ENCODE data around the gene ATRN.
"Not testable (repeated sequence)": the region's sequence is repeated elsewhere in the genome, so short reads cannot be mapped to it uniquely, and the experiment has no call there.

The ATRN gene

DNA sequence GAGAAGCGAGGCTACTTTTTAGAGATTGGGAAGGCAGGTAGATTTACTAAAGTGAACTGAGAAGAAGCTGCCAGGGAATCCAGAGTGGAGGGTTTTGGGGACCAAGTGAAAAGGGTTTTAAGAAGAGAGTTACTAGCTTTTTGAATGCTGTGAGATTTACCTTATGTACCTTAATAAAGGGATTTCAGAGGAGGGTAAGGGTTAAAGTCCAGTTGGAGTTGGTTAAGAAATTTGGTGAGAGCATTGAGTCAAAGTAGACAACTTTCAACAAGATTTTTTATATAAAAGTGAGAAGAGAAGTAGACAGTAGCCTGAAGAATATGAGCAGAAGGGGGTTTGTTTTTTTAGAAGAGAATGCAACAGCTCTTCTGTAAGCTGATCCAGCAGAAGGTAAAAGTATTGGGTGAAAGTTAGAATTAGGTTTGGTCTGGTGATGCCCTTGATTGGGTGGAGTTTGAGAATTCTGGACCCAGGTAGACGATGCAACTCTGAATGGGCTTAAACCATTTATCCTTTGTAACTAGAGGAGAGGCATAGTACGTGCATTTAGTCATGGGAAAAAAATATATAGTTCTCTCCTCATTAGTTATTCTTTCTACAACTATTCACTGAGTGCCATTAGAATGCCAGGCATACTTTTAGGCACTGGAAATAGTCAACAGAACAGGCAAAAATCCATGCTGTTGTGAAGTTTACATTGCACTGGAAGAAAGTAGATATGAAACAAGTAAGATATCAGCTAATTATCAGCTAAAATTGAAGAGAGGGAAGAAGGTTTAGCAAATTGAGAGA is 44.8 kb downstream of the ATRN start:
- DNase-seq (ENCODE audit: low read depth): no peak

DNA sequence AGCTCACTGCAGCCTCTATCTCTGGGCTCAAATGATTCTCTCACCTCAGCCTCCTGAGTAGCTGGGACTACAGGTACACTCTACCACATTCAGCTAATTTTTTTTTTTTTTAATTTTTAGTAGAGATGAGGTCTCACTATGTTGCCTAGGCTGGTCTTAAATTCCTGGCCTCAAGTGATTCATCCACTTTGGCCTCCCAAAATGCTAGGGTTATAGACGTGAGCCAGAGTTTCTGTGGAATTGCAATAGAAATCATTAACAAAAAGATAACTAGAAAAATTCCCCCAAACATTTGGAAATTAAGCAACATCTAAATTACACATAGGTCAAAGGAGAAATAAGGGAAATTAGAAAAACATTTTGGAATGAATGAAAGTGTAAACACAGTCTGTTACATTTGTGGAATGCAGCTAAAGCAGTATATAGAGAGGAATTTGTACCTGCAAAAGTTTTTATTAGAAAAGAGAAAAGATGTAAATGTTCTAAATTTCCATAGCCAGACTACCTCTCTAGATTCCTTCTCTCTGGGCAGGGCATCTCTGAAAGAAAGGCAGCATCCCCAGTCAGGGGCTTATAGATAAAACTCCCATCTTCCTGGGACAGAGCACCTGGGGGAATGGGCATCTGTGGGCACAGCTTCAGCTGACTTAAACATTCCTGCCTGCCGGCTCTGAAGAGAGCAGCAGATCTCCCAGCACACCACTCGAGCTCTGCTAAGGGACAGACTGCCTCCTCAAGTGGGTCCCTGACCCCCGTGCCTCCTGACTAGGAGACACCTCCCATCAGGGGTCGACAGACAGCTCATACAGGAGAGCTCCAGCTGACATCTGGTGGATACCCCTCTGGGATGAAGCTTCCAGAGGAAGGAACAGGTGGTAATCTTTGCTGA is 51.3 kb downstream of the ATRN start:
- DNase-seq (ENCODE audit: low read depth): no peak

DNA sequence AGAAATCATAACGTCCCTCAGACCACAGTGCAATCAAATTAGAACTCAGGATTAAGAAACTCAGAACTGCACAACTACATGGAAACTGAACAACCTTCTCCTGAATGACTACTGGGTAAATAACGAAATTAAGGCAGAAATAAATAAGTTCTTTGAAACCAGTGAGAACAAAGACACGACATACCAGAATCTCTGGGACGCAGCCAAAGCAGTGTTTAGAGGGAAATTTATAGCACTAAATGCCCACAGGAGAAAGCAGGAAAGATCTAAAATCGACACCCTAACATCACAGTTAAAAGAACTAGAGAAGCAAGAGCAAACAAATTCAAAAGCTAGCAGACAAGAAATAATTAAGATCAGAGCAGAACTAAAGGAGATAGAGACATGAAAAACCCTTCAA is 53.9 kb downstream of the ATRN start:
- not testable (repeated sequence) for DNase-seq (ENCODE audit: low read depth)

GRCh38 chr20:3532089-3532615 is 61.3 kb downstream of the ATRN start:
- no peak for DNase-seq (ENCODE audit: low read depth)

DNA sequence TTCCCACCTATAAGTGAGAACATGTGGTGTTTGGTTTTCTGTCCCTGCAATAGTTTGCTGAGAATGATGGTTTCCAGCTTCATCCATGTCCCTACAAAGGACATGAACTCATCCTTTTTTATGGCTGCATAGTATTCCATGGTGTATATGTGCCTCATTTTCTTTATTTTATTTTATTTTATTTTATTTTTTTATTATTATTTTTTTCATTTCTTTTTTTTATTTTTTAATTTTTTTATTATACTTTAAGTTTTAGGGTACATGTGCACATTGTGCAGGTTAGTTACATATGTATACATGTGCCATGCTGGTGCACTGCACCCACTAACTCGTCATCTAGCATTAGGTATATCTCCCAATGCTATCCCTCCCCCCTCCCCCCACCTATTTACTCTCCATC is 66.9 kb downstream of the ATRN start:
- not testable (repeated sequence) for DNase-seq (ENCODE audit: low read depth)

DNA sequence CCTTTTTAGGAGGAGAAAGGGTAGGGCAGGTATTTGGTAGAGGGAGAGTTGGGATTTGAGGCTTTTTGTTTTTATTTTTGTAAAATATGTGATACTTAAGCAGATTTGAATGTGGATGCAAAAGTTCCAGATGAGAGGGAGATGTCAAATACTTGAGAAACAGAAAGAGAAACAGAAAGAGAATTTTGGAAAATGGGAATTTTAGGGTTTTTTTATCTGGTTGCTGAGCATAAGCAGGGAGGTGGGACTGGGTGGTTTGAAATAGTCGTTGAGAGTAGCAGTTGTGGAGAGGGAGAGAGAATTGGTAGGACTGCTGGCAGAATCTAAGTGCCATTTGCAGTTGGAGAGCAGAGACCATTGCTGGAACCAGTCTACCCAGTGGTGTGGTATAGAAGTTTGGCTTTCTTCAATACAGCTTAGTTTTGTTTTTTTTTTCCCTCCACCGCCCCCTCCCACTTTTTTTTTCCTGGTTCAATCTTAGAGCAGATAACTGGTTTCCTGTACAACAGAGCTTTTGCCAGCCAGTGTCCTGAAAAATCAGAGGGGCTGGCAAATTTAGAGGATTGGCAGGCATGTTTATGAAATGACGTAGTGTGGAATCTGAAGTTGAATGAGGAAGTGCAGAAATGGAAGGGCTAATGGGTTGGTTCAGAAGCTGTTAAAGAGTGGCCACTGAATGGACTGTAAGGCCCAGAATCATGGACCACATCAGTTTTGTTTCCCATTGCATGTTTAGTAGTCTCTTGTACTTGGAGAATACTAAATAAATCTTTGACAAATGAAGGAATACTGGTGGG is 68.7 kb downstream of the ATRN start:
- DNase-seq (ENCODE audit: low read depth): no peak

DNA sequence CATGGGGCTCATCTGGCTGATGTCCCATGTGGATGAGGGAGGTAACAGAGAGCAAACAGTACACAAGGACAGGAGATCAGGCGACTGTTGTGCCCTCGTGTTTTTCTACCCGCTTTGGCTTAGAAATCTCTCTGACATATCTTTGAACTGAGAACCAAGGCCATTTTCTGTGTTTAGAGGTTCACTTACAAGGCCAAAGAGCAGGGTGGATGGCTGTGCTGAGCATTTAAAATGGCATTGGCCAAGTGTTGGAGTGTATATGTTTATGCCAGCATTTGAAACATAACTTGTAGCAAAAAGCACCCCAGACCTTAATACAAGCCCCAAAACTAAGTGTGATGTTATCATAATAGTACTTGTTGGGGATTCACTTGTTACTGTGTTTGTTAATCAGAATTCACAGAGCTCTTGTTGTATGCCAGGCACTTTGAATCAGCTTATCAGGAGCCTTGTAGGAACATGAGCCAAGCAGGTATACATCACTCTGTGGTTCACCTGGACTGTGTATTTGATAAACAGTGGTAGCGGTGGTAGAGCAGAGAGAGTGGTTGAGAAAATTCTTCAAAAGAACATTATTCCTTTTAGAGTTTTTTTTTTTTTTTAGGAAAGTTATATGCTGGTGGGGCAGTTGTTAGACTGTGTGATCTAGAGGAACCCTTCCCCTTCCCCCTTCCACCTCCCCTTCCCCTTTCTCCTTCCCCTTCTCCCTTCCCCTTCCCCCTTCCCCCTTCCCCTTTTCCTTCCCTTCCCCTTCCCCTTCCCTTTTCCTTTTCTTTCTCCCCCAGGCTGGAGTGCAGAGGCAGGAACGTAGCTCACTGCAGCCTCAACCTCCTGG is 71.3 kb downstream of the ATRN start:
- no peak for DNase-seq (ENCODE audit: low read depth)

GRCh38 chr20:3543901-3544507 is 73.2 kb downstream of the ATRN start:
- DNase-seq (ENCODE audit: low read depth): no peak

DNA sequence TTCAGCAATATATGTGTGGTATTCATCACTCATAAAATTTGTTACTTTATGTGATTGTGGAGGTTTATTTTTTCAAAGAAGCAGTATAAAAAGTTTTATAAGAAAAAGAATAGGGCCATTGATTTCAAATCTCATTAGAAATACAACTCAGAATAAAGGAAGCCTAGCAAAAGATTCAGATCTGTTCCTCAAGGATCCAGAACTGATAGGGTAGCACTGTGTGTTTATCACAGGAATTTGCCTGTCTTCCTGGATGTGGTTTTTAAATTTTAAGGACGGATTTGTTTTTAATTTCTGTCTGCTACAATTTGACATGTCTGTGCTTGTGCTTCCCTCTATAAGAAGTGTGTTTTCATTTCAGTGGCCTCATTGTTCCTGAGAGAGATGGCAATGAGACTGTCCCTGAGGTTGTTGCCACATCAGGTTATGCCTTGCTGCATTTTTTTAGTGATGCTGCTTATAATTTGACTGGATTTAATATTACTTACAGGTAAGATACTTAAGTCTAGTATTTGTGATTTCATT is 74.6 kb downstream of the ATRN start:
- DNase-seq (ENCODE audit: low read depth): no peak

DNA sequence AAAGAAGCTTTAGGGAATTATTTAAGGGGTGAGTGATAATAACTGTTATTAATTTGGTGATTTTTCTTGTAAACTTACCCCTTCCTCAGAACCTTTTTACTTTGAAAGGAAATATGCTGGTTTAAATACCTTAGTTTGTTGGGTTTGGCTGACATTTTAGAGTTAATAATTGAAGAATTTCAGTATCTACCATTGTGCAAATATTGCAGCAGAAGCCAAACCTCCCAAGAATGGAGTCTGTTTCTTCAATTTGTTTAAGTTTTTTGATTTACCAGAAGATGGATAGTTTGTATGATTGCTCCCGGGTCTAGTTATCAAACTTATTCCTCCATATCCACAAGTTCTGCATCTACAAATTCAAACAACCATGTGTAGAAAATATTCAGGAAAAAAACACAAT is 77.1 kb downstream of the ATRN start:
- DNase-seq (ENCODE audit: low read depth): no peak

GRCh38 chr20:3550837-3551236 is 80.0 kb downstream of the ATRN start:
- DNase-seq (ENCODE audit: low read depth): no peak

DNA sequence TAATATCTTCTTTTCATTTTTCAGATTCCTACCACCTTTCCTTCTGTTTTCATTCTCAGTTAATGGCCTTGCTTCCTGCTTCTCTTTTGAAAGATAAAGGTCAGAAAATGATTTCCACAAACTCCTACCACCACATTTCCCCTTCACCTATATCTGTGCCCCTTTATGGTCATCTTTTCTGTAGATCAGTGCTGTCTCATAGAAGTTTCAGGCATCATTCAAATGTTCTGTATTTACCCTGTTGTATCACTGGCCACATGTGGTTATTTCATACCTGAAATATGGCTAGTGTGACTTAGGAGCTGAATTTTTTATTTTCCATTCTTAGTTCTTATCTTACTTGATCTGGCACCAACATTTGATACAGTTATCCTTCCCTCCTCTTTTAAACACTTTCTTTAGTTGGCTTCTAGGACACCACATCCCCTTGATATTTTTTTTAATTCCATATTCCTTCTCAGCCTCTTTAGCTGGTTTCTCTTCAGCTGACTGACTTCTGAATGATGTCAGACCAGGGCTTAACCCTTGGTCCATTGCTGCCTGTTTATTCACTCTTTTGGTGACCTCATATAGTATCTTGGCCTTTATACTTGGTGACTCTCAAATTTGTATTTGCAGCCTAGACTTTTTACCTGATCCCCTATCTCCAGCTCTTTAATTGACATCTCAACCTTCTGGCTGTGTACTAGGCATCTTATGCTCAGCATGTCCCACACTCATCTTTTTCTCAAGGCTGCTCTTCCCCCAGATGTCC is 81.0 kb downstream of the ATRN start:
- no peak for DNase-seq (ENCODE audit: low read depth)

DNA sequence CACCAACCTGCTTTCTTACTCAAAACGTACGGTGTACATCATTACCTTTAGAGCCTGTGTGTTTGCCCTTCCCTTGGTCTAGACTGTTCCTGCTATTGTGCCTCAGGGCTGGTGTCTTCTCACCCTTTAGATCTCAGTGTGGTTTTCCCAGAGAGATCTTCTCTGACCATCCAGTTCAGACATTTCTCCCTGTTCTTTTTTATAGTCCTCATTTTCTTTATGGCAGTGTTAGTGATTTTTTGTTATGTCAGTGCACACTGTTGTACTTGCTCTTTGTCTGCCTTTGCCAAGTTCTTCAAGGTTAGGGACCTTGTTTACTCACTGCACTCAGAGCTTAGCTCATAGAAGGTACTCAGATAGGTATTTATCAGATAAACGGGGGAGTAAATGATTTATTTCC is 82.8 kb downstream of the ATRN start:
- DNase-seq (ENCODE audit: low read depth): no peak

DNA sequence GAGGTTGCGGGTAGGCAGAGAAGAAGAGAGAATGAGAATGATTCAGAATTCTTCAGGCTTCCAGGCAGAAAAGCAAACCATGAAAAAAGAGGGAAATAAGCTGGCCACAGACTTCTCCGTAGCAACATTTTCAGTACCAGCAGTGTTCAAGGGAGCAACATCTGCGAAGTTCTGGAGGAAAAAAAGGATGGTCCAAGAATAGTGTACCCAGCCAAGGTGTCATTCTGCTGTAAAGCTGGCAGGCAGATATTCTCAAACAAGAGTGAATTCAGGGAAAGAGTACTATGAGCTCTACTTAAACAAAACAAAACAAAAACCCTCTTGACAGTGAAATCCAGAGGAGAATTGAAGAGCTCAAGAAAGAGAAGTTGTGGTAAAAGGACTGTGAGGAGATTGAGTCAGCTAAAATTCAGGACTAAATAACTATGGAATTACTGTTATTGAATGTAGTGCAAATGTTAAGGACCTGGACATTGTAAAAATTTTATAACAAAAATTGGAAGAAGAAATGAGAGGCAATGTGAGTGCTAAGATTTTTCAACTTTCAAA is 86.5 kb downstream of the ATRN start:
- DNase-seq (ENCODE audit: low read depth): no peak

GRCh38 chr20:3559231-3559630 is 88.4 kb downstream of the ATRN start:
- DNase-seq (ENCODE audit: low read depth): no peak

- no peak for DNase-seq (ENCODE audit: low read depth)
Measured at GRCh38 chr20:3559637-3560036, 88.8 kb downstream of the ATRN start.

- no peak for DNase-seq (ENCODE audit: low read depth)
Measured at GRCh38 chr20:3560162-3560561, 89.3 kb downstream of the ATRN start.

GRCh38 chr20:3560578-3560977 is 89.8 kb downstream of the ATRN start:
- DNase-seq (ENCODE audit: low read depth): no peak

DNA sequence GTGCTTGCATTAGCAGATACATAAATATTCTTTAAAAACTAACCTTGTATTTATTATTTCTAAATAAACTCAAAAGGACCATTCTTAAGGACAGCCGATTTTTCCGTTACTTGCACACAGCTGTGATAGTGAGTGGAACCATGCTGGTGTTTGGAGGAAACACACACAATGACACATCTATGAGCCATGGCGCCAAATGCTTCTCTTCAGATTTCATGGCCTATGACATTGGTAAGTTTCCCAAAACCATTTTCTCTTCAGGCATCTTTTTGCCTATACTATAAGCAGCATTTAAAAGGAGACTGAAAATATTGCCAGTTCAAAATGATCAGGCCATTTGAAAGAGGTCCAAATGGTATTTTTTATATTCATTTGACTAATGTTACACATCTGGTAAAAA is 92.3 kb downstream of the ATRN start:
- no peak for DNase-seq (ENCODE audit: low read depth)
